BLaER1 treated with 17β-estradiol and CSF1 and Interleukin-3, amounts not matched to agents 10 nM and 100 nM (cell line): ENCODE data around the gene AIG1.
A peak's percentile ranks its signal among the peaks of the same experiment; 100 is the strongest.

ENCODE experiments used
- H3K27ac ChIP-seq, 11 experiments: shearing (Covaris generic); formaldehyde crosslinking; 2 replicates each; pipeline ENCODE4 v1.8.1; 2022
- H3K27me3 ChIP-seq, 11 experiments: shearing (Covaris generic); formaldehyde crosslinking; 2 replicates each; pipeline ENCODE4 v1.8.1; 2022
- H3K36me3 ChIP-seq, 11 experiments: shearing (Covaris generic); formaldehyde crosslinking; 2 replicates each; pipeline ENCODE4 v1.8.1; 2022
- H3K4me1 ChIP-seq, 10 experiments: shearing (Covaris generic); formaldehyde crosslinking; 2 replicates each; pipeline ENCODE4 v1.8.1; 2022
- H3K4me2 ChIP-seq, 11 experiments: shearing (Covaris generic); formaldehyde crosslinking; 2 replicates each; pipeline ENCODE4 v1.8.1; 2022
- H3K4me3 ChIP-seq, 10 experiments: shearing (Covaris generic); formaldehyde crosslinking; 2 replicates each; pipeline ENCODE4 v1.8.1; 2022
- H3K9ac ChIP-seq, 11 experiments: shearing (Covaris generic); formaldehyde crosslinking; 2 replicates each; pipeline ENCODE4 v1.8.1; 2022
- H3K9me3 ChIP-seq, 11 experiments: shearing (Covaris generic); formaldehyde crosslinking; replicated peaks in 1 of 11; 2 replicates each; pipeline ENCODE4 v1.8.1; 2022
- H4K20me1 ChIP-seq, 11 experiments: shearing (Covaris generic); formaldehyde crosslinking; 2 replicates each; pipeline ENCODE4 v1.8.1; 2022
- Cebpa-rat ChIP-seq, 11 experiments: shearing (Covaris generic); IDR thresholded peaks; 2 replicates each; pipeline ENCODE4 v1.8.1; 2022

AIG1 gene

DNA sequence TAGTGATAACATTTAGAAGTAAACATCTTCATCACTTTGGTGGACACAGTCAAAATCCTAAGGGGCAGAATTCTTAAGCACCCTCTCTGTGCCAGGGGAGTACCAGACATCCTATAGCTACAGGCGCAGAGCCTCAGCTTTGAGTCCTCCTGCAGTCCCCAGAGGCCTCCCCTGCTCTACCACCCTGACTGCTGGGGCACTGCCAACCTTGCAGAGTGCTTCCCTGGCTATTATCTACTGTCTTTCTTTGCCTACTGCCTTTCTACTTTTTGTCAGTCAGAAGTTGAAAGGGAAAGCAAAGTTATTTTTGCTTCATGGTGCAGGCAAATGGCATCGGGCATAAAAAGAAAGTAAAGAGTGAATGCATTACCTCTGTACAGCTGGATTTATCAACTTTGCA lies 80.1 kb downstream of the AIG1 start:
- H4K20me1 ChIP-seq, result no peaks in the 10 kb centered on the region
- peaks cover 0 to 10% (median 8%) of the 10 kb centered on the region in 10 experiments; a peak in 10 of 20 replicates for H3K4me1 ChIP-seq
- H3K9me3 ChIP-seq, result no peaks in the 10 kb centered on the region
- H3K27ac ChIP-seq, result no peak overlapping the region
- peak overlapping the region in 5 of 11 experiments; percentile 1 to 40 (median 35); a peak in 8 of 22 replicates for H3K4me2 ChIP-seq
- TF ChIP-seq Cebpa-rat (IDR thresholded peaks at IDR 0.05), result no peak
- no peaks in the 10 kb centered on the region for H3K27me3 ChIP-seq
- no peak overlapping the region for H3K9ac ChIP-seq
- no peak overlapping the region for H3K4me3 ChIP-seq
- H3K36me3 ChIP-seq, result no peaks in the 10 kb centered on the region; a peak in 1 of 22 replicates

GRCh38 chr6:143141442-143141841 lies 80.8 kb downstream of the AIG1 start:
- Histone ChIP-seq H3K27ac (no peak overlapping the region), H3K4me2 (peak overlapping the region in 2 of 11 experiments; percentile 37 to 40; a peak in 3 of 22 replicates), H3K9ac (no peak overlapping the region), H4K20me1 (no peaks in the 10 kb centered on the region), H3K4me3 (no peak overlapping the region), H3K4me1 (peaks cover 0 to 10% (median 8%) of the 10 kb centered on the region in 10 experiments; a peak in 10 of 20 replicates), H3K27me3 (no peaks in the 10 kb centered on the region), H3K36me3 (no peaks in the 10 kb centered on the region; a peak in 1 of 22 replicates), H3K9me3 (no peaks in the 10 kb centered on the region)
- no peak for TF ChIP-seq Cebpa-rat (IDR thresholded peaks at IDR 0.05)

- Histone ChIP-seq H3K36me3 (no peaks in the 10 kb centered on the region), H3K9ac (no peak overlapping the region), H3K4me2 (no peak overlapping the region), H3K9me3 (no peaks in the 10 kb centered on the region), H3K27me3 (no peaks in the 10 kb centered on the region), H3K4me3 (no peak overlapping the region), H3K27ac (no peak overlapping the region), H4K20me1 (no peaks in the 10 kb centered on the region), H3K4me1 (peaks cover 0 to under 1% (median 0%) of the 10 kb centered on the region in 10 experiments; a peak in 4 of 20 replicates)
- no peak for TF ChIP-seq Cebpa-rat (IDR thresholded peaks at IDR 0.05)
Observed at GRCh38 chr6:143146186-143146851, 85.6 kb downstream of the AIG1 start.

DNA sequence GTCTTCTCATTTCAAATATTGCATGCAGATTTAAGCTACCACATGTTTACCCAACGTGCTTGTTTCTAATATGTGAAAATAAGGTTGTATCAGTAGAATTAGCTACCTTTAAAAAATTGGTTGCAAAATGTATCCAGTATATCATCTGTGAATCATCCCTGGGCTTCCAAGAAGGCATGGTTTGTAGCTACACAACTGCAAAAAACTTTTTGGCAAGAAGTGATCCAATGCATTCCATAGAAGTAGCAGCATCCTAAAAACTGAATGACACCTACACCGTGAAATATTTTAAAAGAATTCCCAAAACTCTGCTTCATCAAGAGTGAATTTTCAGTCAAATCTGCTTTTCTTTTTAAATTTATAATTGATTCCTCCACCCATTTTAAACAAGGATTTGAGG lies 89.1 kb downstream of the AIG1 start:
- TF ChIP-seq Cebpa-rat (IDR thresholded peaks at IDR 0.05), result no peak
- Histone ChIP-seq H4K20me1 (no peaks in the 10 kb centered on the region; a peak in 1 of 22 replicates), H3K9me3 (no peaks in the 10 kb centered on the region), H3K27me3 (no peaks in the 10 kb centered on the region), H3K4me2 (no peak overlapping the region), H3K36me3 (no peaks in the 10 kb centered on the region), H3K4me3 (no peak overlapping the region), H3K27ac (no peak overlapping the region), H3K4me1 (no peaks in the 10 kb centered on the region), H3K9ac (no peak overlapping the region)

DNA sequence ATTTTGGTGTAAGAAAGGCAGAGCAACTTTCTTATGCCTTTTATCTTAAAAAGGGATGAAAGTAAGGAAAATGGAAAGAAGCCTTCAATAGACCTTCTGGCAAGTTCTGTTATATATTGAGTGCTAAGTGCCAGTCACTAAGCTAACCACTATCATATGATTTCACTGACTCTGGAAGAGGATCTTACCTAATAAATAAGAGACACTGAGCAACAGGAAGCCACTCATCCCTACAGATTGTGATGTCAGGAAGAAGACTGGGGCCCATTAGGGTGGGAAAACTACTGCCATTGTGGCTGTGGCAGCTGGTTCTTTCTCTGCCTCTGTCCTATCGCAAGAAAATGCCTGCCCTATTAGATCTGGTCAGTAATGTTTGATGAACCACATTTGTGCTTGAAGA lies 89.6 kb downstream of the AIG1 start:
- no peak overlapping the region for H3K4me2 ChIP-seq
- H3K9me3 ChIP-seq, result no peaks in the 10 kb centered on the region
- H3K36me3 ChIP-seq, result no peaks in the 10 kb centered on the region
- no peaks in the 10 kb centered on the region for H3K27me3 ChIP-seq
- H3K4me3 ChIP-seq, result no peak overlapping the region
- H4K20me1 ChIP-seq, result no peaks in the 10 kb centered on the region; a peak in 1 of 22 replicates
- H3K9ac ChIP-seq, result no peak overlapping the region
- H3K4me1 ChIP-seq, result no peaks in the 10 kb centered on the region
- no peak overlapping the region for H3K27ac ChIP-seq
- no peak for TF ChIP-seq Cebpa-rat (IDR thresholded peaks at IDR 0.05)

DNA sequence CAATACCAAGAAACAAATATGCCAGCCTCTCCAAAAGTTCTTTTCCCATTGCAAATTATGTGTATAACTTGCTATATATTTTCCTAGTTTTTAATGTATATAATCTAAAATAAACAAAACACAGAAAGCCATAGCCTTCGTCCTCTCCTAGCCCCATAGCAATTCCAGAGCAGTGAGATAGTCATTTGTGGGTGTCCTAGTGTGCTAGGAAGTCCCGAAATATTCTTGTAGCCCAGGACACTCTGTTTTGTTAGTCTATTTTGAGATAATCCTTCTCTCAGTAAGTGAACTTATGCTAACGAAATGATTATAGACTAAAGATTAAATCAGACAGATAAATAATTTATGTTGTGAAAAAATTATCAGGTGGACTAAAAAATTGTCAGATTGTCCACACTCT lies 90.7 kb downstream of the AIG1 start:
- Histone ChIP-seq H3K9ac (no peak overlapping the region), H3K4me3 (no peak overlapping the region), H3K4me2 (no peak overlapping the region), H3K36me3 (no peaks in the 10 kb centered on the region), H3K27ac (no peak overlapping the region), H4K20me1 (no peaks in the 10 kb centered on the region; a peak in 1 of 22 replicates), H3K27me3 (no peaks in the 10 kb centered on the region), H3K4me1 (peaks cover 0 to 8% (median 0%) of the 10 kb centered on the region in 10 experiments; a peak in 2 of 20 replicates), H3K9me3 (no peaks in the 10 kb centered on the region)
- no peak for TF ChIP-seq Cebpa-rat (IDR thresholded peaks at IDR 0.05)

DNA sequence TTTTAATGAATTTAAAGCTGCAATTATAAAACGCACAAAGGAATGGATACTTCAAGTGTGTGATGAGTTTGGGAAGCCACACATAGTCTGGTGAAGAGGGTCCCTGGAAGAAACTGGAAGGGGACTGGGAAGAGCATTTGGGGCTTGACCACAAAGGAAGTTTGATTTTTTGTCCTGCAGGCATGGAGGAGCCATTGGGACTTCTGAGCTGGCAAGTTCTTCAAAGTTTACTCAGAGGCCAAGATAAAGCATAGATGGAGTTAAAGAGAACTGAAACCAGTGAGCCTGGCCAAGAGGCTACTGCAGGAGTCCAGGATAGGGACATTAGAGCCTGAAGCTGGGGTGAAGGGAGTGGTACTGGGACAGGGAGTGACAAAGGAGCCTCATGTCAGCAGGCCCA lies 95.0 kb downstream of the AIG1 start:
- no peak overlapping the region for H3K9ac ChIP-seq
- no peaks in the 10 kb centered on the region for H3K27me3 ChIP-seq
- no peak for TF ChIP-seq Cebpa-rat (IDR thresholded peaks at IDR 0.05)
- H3K27ac ChIP-seq, result no peak overlapping the region
- H3K4me2 ChIP-seq, result peak overlapping the region in 1 of 11 experiments; percentile 5; a peak in 1 of 22 replicates
- H3K4me1 ChIP-seq, result peaks cover 0 to 23% (median 0%) of the 10 kb centered on the region in 10 experiments; a peak in 7 of 20 replicates
- no peaks in the 10 kb centered on the region for H3K9me3 ChIP-seq
- no peak overlapping the region for H3K4me3 ChIP-seq
- H4K20me1 ChIP-seq, result no peaks in the 10 kb centered on the region; a peak in 1 of 22 replicates
- H3K36me3 ChIP-seq, result no peaks in the 10 kb centered on the region

GRCh38 chr6:143157131-143157530 lies 96.4 kb downstream of the AIG1 start:
- no peaks in the 10 kb centered on the region for H3K27me3 ChIP-seq
- peaks cover 0 to 23% (median 0%) of the 10 kb centered on the region in 10 experiments; a peak in 7 of 20 replicates for H3K4me1 ChIP-seq
- no peak for TF ChIP-seq Cebpa-rat (IDR thresholded peaks at IDR 0.05)
- H3K4me3 ChIP-seq, result no peak overlapping the region
- H3K4me2 ChIP-seq, result no peak overlapping the region
- H4K20me1 ChIP-seq, result no peaks in the 10 kb centered on the region; a peak in 1 of 22 replicates
- H3K27ac ChIP-seq, result no peak overlapping the region
- H3K9ac ChIP-seq, result no peak overlapping the region
- H3K36me3 ChIP-seq, result no peaks in the 10 kb centered on the region
- no peaks in the 10 kb centered on the region for H3K9me3 ChIP-seq

- Histone ChIP-seq H4K20me1 (no peaks in the 10 kb centered on the region), H3K4me1 (peaks cover 0 to 23% (median 0%) of the 10 kb centered on the region in 10 experiments; a peak in 7 of 20 replicates), H3K36me3 (no peaks in the 10 kb centered on the region), H3K9ac (no peak overlapping the region), H3K4me2 (peak overlapping the region in 3 of 11 experiments; percentile 22 to 79 (median 34); a peak in 6 of 22 replicates), H3K27me3 (no peaks in the 10 kb centered on the region), H3K9me3 (no peaks in the 10 kb centered on the region), H3K27ac (no peak overlapping the region), H3K4me3 (no peak overlapping the region)
- TF ChIP-seq Cebpa-rat (IDR thresholded peaks at IDR 0.05), result no peak
Observed at GRCh38 chr6:143158113-143158581, 97.5 kb downstream of the AIG1 start.

DNA sequence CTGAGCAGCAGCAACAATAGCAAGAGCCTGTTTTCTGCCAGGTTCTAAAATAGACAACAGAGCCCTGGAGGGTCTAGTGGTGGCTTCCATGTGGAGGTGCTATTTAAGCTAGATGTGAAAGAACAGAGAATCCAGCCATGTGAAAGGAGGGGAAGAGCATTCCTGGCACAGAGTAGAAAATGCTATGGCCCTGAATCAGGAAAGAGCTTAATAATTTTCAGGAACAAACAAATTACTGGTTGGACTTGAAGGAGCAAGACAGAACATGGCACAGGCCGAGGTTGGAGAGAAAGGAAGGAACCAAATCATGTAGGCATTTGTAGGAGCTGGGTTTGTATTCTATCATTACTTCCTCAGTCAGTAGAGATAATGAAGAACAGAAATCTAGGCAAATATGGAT lies 98.3 kb downstream of the AIG1 start:
- no peak overlapping the region for H3K27ac ChIP-seq

More for the DNA sequence above, 98.3 kb downstream of the AIG1 start:
- Histone ChIP-seq H4K20me1 (no peaks in the 10 kb centered on the region), H3K9me3 (no peaks in the 10 kb centered on the region), H3K27me3 (no peaks in the 10 kb centered on the region), H3K4me2 (no peak overlapping the region; a peak in 2 of 22 replicates), H3K4me3 (no peak overlapping the region), H3K36me3 (no peaks in the 10 kb centered on the region), H3K4me1 (peaks cover 0 to 23% (median 0%) of the 10 kb centered on the region in 10 experiments; a peak in 7 of 20 replicates), H3K9ac (no peak overlapping the region)
- no peak for TF ChIP-seq Cebpa-rat (IDR thresholded peaks at IDR 0.05)
